ENCODE results near the gene TULP1. TPM values are rescaled to one million over a fixed set of nuclear protein-coding genes. Genes with fewer than 3 reads are reported as not detected.
A peak's percentile ranks its signal among the peaks of the same experiment; 100 is the strongest.

TULP1 gene
- total RNA-seq, 1 donor from 2014 or later = not detected

DNA sequence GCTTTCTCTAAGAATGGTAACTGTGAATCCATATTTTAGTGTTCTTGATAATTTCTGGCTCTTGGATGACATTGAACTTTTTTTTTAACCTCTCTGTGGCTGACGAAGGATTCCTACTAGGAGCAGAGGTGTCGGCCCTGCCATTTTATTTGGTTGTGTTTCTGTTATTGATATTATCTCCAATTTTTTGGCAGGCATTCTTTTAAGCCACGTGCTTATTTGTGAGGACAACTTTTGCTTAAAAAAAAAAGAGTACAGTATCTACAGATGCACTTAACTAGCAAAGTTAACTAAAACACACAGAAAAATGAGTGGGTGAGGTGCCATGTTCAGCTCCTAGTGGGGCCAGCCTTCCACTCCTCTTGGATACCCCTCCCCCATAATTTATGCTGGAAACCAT lies 59.5 kb downstream of the TULP1 start:
- H3K27ac Mint-ChIP-seq (ENCODE audit: unreplicated experiment) = peak overlapping the region; percentile 15
- H3K36me3 Mint-ChIP-seq (ENCODE audit: low read depth, unreplicated experiment) = peaks cover 17% of the 10 kb centered on the region
- peaks cover 25% of the 10 kb centered on the region for H3K4me1 Mint-ChIP-seq (ENCODE audit: unreplicated experiment)
- no peaks in the 10 kb centered on the region for H3K9me3 Mint-ChIP-seq (ENCODE audit: unreplicated experiment)
- no peak for DNase-seq (ENCODE audit: low spot score)
- H3K4me3 Mint-ChIP-seq (ENCODE audit: unreplicated experiment) = peak overlapping the region; percentile 90
- TF ChIP-seq, protein P1, sequence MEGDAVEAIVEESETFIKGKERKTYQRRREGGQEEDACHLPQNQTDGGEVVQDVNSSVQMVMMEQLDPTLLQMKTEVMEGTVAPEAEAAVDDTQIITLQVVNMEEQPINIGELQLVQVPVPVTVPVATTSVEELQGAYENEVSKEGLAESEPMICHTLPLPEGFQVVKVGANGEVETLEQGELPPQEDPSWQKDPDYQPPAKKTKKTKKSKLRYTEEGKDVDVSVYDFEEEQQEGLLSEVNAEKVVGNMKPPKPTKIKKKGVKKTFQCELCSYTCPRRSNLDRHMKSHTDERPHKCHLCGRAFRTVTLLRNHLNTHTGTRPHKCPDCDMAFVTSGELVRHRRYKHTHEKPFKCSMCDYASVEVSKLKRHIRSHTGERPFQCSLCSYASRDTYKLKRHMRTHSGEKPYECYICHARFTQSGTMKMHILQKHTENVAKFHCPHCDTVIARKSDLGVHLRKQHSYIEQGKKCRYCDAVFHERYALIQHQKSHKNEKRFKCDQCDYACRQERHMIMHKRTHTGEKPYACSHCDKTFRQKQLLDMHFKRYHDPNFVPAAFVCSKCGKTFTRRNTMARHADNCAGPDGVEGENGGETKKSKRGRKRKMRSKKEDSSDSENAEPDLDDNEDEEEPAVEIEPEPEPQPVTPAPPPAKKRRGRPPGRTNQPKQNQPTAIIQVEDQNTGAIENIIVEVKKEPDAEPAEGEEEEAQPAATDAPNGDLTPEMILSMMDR (IDR thresholded peaks at IDR 0.05; ENCODE audit: unreplicated experiment) = no peak
- peaks cover 2% of the 10 kb centered on the region for H3K27me3 Mint-ChIP-seq (ENCODE audit: unreplicated experiment)

DNA sequence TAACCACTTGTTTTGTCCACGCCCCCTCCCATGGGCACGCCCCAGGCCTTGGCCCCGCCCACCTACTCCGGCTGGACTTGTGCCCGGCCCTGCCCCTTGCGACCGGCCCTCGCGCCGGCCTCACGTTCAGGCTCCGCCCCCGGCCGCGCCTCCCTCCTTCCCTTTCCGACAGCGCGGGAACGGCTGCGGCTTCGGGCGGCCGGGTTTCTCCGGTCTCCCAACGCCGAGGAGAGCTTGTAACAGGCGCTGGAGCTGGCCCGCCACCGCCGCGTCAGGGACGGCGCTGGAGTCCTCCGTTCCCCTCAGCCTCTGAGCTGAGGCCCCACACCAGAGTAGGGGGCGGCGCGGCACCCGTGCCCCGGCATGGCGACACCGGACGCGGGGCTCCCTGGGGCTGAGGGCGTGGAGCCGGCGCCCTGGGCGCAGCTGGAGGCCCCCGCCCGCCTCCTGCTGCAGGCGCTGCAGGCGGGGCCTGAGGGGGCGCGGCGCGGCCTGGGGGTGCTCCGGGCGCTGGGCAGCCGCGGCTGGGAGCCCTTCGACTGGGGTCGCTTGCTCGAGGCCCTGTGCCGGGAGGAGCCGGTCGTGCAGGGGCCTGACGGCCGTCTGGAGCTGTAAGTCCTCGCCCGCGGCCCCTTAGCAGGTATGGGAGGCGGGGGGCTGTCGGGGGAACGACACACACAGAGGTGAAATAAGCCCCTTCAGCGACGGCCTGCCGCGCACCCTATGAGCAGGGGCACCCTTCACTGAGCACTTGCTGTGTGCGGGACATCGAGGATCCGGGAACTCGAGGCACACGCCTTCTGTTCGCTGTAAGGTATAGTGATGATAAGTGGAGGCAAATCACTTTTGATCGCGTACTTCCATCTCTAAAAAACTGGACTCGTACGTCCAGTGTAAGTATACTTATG lies 60.3 kb downstream of the TULP1 start, which contains the start of gene FANCE:
Gene FANCE (plus strand): TSS at position 156 of the 908 bp plus-strand sequence. CDS start 208 bp downstream, at position 364.
- H3K4me3 Mint-ChIP-seq (ENCODE audit: unreplicated experiment) = peak within 1 kb of the TSS; percentile 90
- DNase-seq (ENCODE audit: low spot score) = peak; percentile 100
- peaks cover 25% of the 10 kb centered on the region for H3K4me1 Mint-ChIP-seq (ENCODE audit: unreplicated experiment)
- H3K36me3 Mint-ChIP-seq (ENCODE audit: low read depth, unreplicated experiment) = peaks cover 12% of the 10 kb centered on the region
- peak within 1 kb of the TSS; percentile 62 for H3K27ac Mint-ChIP-seq (ENCODE audit: unreplicated experiment)
- TF ChIP-seq, protein P1 (IDR thresholded peaks at IDR 0.05; ENCODE audit: unreplicated experiment) = no peak
- no peaks in the 10 kb centered on the region for H3K9me3 Mint-ChIP-seq (ENCODE audit: unreplicated experiment)
- peaks cover 2% of the 10 kb centered on the region for H3K27me3 Mint-ChIP-seq (ENCODE audit: unreplicated experiment)

DNA sequence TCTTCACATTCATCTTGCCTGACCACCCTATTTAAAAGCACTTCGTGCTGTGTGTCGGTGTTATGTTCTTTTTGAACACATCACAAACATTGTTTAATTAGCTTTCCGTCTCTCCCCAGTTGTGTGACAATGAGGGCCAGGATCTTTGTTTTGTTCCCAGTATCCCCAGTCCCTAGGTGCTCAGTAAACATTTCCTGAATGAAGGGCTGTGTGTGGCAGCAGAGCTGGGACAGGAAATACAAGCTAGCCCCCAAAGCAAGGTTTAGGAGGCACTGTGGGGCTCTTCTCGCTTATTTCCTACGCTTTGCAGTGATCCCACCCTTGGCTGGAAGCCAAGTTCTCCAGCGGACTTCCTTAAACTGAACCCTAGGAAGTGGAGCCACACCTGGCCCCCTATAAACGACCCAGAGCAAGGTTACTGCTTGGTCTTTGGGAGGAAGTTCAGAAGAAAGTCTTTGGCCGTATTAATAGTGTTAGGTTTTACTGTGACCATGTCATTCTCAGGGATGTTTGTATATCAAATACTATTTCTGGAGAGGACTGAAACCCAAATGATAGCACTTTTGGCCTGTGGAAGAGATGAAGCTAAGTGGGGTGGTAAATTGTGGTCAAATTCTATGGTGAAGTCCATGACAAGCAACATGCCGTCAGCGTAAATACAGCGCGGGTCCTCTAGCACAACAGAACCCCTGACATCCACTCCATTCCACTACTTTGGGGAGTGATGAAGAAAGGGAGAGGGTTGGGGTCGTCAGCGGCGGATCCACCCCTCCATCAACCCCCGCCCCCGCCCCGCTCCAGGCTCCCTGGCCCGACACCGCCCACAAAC lies 61.1 kb downstream of the TULP1 start:
- H3K27ac Mint-ChIP-seq (ENCODE audit: unreplicated experiment) = peak overlapping the region; percentile 62

DNA sequence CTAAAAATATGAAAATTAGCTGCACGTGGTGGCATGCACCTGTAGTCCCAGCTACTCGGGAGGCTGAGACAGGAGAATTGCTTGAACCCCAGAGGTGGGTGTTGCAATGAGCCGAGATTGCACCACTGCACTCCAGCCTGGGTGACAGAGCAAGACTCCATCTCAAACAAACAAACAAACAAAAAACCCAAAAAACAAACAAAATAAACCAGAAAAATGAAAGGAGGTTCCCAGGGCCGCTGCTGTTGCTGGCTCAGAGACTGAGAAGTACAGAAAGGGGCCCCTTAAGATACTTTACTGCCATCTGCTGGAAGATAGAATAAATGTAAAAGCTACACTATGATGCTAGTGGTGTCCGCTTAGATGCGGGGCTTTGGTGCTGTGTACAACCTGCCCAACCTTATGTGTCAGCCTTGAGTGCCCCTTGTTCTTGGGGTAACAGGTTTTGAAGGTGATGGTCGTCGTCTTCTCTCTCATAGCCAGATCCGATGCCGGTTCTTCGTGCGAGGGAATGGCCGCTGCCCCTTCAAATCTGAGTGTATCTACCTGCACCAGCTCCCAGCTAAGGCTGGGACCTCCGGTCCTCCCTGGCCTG lies 63.3 kb downstream of the TULP1 start:
- no peak overlapping the region for H3K4me3 Mint-ChIP-seq (ENCODE audit: unreplicated experiment)
- no peak for DNase-seq (ENCODE audit: low spot score)

More for the DNA sequence above, 61.1 kb downstream of the TULP1 start:
- no peak for DNase-seq (ENCODE audit: low spot score)
- H3K36me3 Mint-ChIP-seq (ENCODE audit: low read depth, unreplicated experiment) = peaks cover 12% of the 10 kb centered on the region
- TF ChIP-seq, protein P1 (IDR thresholded peaks at IDR 0.05; ENCODE audit: unreplicated experiment) = no peak
- no peaks in the 10 kb centered on the region for H3K9me3 Mint-ChIP-seq (ENCODE audit: unreplicated experiment)
- peaks cover 3% of the 10 kb centered on the region for H3K27me3 Mint-ChIP-seq (ENCODE audit: unreplicated experiment)
- peaks cover 25% of the 10 kb centered on the region for H3K4me1 Mint-ChIP-seq (ENCODE audit: unreplicated experiment)
- H3K4me3 Mint-ChIP-seq (ENCODE audit: unreplicated experiment) = peak overlapping the region; percentile 85

More for the DNA sequence above, 63.3 kb downstream of the TULP1 start:
- TF ChIP-seq, protein P1 (IDR thresholded peaks at IDR 0.05; ENCODE audit: unreplicated experiment) = peak; percentile 56
- Mint-ChIP-seq H3K4me1 (ENCODE audit: unreplicated experiment) (peaks cover 22% of the 10 kb centered on the region), H3K27me3 (ENCODE audit: unreplicated experiment) (peaks cover 3% of the 10 kb centered on the region), H3K9me3 (ENCODE audit: unreplicated experiment) (no peaks in the 10 kb centered on the region), H3K27ac (ENCODE audit: unreplicated experiment) (no peak overlapping the region), H3K36me3 (ENCODE audit: low read depth, unreplicated experiment) (no peaks in the 10 kb centered on the region)
